GM19328 (cell line): Measurements from ENCODE around the gene TMEM238.
"Not testable (repeated sequence)": the region's sequence is repeated elsewhere in the genome, so short reads cannot be mapped to it uniquely, and the experiment has no call there.

Experiments
- ATAC-seq: cut with Tn5 transposase; IDR thresholded peaks from one replicate; pipeline ENCODE4 v1.9.1; 2021; ENCODE audit warnings: mild to moderate bottlenecking, moderate library complexity; ENCODE audit not compliant: unreplicated experiment

TMEM238 gene

DNA sequence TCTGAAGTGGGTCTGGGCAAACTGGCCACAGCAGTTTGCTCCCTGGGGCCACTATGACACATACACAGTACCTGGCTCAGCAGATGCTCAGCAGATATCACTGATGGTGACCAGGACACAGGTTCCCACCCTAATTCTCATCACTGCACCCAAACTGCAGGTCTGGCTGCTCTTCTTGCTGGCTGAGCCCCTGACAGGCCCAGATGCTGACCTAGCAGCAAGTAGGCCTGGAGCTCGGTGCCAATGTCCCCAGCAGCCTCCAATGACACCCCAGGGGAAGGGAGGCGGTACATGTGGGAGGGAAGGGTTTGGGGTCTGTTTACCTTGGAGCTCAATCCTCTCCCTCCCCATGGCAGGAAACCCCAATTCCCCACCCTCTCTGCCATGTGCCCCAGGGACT lies 18.4 kb upstream of the TMEM238 start:
- no peak for ATAC-seq

- ATAC-seq = not testable (repeated sequence)
These were observed 17.3 kb upstream of the TMEM238 start for GRCh38 chr19:55401390-55401789.

DNA sequence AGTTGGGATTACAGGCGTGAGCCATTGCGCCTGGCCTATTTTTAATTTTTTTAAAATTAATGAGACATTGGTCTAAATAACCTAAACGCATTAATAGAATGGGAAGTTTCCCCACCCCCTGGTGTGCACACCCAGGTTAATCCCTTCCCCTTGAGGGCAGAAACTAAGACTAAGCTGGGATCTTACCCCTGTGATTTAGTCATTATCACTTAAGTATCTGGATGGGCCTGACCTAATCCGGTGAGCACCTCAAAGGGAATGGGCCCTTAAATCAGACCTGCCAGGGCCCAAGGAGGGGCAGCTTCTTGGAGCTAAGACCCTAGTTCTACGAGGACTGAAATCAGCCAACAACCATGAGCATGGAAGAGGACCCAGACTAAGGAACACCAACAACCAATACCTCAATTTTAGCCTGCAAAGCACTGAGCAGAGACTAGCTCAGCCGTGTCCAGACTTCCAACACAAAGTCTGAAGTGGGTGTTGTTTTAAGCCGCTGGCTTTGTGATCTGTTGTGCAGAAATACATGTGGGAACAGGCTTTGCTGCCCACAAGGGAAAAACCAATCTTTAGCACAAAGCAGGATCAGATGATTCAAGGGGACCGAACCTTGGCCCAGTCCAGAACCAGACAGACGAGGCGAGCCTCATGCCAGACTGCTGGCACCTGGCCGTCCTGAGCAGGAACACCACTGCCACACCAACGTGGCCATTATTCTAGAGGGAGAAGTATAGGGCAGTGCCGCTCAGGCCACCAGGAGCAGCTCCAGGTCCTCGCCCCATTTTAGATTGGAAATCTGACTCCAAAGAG lies 16.4 kb upstream of the TMEM238 start:
- no peak for ATAC-seq

- ATAC-seq = no peak
These were observed 14.3 kb upstream of the TMEM238 start for GRCh38 chr19:55398200-55398925.

- no peak for ATAC-seq
These were observed 9.0 kb upstream of the TMEM238 start for GRCh38 chr19:55392820-55393761.

DNA sequence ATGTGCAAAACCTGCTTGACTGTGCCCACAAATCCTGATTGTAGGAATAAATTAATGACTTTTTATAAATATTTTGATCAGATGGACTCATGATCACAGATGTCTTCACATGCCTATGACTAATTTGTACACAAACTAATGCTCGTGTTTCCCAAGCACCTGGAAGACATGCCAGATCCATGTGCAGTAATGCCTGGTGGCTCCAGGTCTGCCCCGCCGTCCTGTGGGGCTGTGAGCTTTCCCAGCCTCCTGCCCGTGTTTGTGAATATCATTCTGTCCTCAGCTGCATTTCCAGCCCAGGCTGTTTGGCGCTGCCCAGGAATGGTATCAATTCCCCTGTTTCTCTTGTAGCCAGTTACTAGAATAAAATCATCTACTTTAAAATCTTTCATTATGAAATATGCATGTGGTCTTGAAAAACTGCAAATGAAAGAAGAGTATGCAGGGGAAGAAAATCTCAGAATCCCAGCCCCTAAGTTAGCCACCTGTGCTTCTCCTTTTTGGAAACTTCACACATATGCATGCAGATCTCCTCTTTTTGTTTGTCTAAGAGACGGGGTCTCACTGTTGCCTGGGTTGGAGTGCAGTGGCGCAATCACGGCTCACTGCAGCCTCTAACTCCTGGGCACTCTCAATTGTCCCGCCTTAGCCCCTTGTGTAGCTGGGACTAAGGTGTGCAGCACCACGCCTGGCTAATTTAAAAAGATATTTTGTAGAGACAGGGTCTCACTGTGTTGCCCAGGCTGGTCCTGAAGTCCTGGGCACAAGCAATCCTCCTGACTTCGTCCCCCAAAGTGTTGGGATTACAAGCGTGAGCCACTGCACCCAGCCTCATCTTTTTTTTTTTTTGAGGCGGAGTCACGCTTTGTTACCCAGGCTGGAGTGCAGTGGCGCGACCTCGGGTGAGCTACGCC lies 7.9 kb upstream of the TMEM238 start:
- no peak for ATAC-seq

- no peak for ATAC-seq
These were observed 7.1 kb upstream of the TMEM238 start for GRCh38 chr19:55391191-55391670.

GRCh38 chr19:55390461-55390880 lies 6.4 kb upstream of the TMEM238 start:
- ATAC-seq = no peak

DNA sequence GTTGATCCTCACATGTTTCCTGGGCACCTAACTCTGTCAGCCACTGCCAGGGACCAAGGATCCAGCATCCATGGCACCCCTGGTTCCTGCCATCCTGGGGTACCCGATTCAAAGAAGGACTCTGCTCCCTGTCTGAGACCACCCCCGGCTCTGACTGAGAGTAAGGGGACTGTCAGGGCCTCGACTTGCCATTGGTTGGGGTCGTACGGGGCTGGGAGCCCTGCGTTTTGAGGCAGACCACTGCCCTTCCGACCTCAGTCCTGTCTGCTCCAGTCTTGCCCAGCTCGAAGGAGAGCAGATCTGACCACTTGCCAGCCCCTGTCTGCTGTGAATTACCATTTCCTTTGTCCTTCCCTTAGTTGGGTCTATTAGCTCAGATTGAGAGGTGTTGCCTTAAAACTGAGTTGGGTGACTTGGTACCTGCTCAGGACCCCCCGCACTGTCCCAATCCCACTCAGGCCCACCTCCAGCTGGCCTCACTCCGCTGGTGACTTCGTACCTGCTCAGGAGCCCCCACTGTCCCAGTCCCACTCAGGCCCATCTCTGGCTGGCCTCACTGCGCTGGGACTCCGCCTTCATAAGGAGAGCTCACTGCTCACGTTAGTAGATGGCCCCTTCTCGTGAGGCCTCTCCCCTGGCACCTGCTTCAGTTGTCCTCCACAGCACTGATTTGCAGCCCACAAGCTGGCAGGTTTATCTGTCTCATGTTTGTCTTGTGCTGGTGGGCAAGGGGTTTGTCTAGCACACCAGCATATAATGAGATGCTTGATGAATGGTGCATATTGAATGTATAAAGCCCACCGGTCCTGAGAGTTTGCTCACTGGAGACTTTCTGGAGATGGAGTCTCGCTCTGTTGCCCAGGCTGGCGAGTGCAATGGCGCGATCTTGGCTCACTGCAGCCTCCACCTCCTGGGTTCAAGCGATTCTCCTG lies 5.6 kb upstream of the TMEM238 start:
- ATAC-seq = no peak

DNA sequence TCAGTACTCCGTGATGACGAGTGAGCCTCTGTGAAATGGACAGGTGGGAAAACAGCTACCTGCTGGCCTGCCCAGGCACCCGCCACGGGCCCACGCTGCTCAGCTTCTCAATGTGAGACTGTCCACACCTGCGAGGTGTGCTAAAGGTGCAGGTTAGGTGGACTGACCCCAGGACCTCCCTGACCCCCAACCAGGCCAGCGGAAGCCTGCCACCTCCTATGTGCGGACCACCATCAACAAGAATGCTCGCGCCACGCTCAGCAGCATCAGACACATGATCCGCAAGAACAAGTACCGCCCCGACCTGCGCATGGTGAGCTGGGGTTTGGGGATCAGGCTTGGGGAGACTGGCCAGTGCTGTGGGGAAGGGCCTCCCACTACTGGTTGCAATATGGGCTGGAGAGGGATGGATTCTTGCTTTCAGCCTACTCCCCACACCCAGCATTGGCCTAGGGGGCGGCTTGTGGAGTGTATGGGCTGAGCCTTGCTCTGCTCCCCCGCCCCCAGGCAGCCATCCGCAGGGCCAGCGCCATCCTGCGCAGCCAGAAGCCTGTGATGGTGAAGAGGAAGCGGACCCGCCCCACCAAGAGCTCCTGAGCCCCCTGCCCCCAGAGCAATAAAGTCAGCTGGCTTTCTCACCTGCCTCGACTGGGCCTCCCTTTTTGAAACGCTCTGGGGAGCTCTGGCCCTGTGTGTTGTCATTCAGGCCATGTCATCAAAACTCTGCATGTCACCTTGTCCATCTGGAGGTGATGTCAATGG lies 3.8 kb upstream of the TMEM238 start:
- ATAC-seq = no peak

DNA sequence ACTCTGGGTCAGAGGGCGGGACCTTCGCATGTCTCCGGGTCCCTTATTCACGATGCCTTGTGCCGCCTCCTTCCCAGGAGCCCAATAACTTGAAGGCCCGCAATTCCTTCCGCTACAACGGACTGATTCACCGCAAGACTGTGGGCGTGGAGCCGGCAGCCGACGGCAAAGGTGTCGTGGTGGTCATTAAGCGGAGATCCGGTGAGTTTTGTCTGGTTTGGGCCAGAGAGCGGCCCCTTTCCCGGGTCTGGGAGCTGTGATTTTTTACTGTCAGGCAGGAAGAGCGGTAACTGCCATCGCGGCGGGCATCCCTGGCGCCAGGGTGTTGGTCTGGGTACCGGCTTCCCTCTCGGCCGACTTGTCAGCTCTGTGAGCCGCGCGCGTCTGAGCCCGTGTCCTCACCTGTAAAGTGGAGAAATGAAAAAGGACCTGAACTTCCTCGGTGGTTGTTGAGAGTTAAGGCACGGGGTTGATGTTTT lies 2.4 kb upstream of the TMEM238 start:
- ATAC-seq = no peak

- peak; percentile 67 for ATAC-seq
These were observed 1.8 kb upstream of the TMEM238 start, which contains the start of gene RPL28 for GRCh38 chr19:55385724-55386492. Gene RPL28, plus strand, starts transcription at chr19:55385932. Its CDS starts 426 bp downstream, at chr19:55386358.

DNA sequence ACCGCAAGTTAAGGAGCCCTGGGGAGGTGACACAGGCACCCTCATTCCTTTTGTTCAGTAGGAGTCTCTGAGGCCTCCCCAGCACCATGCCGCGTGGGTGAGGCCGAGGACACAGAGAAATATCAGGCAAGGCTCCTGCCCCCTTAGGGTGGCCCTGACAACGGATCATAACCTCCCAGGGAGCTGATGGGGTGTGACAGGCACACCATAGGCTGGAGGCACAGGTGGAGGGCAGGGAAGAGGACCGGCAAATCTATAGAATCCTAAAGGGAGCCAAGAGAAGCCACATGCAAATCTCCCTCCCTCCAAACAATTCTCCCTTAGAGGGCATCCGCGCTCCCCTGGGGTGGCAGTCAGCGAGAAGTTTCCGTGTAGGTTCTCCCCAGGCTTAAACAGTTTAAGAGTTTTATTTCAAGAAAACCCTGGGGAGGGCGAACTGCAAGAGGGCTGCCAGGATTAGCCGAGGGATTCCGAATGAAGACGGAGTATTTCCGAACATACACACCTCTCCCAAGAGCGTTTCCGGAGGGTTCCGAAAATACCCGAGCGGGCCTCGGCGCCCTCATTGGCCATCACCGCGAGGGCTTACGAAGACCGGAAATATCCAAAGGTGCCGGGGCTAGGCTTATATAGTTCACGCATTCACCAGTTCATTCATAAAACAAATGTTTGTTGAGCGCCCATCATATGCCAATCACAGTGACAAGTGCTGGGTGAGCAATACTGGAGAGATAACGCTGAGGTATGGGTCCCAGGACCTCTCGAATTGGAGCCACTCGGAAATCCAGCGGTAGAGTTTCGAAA lies 1.0 kb upstream of the TMEM238 start:
- peak; percentile 44 for ATAC-seq

DNA sequence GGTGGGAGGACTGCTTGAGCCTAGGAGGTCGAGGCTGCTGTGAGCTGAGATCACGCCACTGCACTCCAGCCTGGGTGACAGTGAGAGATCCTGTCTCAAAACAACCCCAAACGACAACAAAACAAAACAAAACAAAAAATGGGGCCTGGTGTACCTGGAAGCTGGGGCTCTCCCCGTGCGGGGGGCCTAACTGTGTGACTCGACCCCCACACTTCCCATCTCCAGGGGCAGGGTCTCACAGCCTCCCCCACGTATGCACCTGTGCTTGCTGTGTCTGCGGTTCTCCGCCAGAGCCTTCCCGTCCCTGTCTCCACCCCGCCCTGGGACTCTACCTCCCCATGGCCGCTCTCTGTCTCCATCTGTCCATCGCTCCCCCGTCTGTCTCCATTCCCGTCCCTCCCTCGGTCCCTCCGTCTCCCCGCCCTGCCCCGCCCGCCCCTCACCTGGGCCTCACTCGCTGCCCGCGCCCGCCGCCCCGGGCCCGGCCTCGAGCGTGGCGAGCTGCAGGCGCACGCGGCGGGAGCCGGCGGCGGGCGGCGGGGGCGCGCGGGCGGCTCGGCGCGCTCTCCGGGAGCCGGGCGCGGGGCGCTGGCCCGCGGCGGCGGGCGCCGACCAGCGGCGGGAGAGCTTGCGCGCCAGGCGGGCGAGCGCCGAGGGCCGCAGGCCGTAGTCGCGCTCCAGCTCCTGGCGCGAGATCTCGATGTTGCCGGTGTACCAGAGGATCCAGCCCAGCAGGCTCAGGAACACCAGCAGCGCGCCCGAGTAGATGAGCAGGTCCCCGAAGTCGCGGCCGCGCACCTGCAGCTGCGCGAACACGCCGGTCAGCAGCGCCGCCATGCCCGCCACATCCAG lies 587 bp downstream of the TMEM238 start:
- no peak for ATAC-seq

DNA sequence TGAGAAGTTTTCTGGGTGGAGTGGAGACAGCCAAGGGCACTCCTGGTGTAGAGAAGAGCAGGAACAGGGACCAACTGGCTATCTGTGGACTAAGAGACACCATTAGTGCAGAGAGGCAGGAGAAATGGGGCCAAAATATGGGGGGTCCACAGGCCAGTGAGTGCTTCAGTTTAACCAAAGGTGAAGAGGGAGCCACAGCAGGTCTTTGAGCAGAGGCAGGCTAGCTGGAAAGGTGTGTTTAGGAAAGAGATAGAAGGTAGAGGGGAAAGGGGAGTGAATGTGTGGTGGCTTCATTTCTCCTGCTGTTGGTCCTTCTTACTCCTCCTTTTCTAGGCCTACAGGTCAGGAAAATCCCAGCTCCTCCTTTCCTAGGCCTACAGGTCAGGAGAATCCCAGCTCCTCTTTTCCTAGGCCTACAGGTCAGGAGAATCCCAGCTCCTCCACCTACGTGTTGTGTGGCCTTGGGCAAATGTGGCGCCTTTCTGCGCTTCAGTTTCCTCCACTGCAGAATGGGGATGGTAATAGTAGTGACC lies 1.5 kb downstream of the TMEM238 start:
- ATAC-seq = no peak
